T-helper 2 cell treated with Interferon-gamma antibody and Interleukin-4, amounts not matched to agents 100 ng/mL and 5 ng/mL, for 36 hours (primary cell): Measurements from ENCODE around the gene TBC1D22B. TPM values are rescaled to one million over a fixed set of nuclear protein-coding genes. Genes with fewer than 3 reads are reported as not detected.

Source experiments
- total RNA-seq: library from RNA; stranded (reverse); gene quantifications from 2 replicates; pipeline ENCODE4 v1.2.3, GENCODE V29; 2022

The TBC1D22B gene
- total RNA-seq, 1 donor from 2014 or later = 16.5 TPM

Other genes starting within 250 kb of the TBC1D22B start
- gene PIM1, start 87.6 kb upstream of the TBC1D22B start, total RNA-seq = 550 and 551 TPM in 2 replicates
- 2.9 and 3.0 TPM in 2 replicates for gene TMEM217, start 372 bp downstream of the TBC1D22B start, total RNA-seq
- gene RNF8, start 96.2 kb downstream of the TBC1D22B start, total RNA-seq = 22.8 and 26.8 TPM in 2 replicates
- 68.7 and 69.4 TPM in 2 replicates for gene CMTR1, start 175.4 kb downstream of the TBC1D22B start, total RNA-seq
- gene CCDC167, start 242.1 kb downstream of the TBC1D22B start, total RNA-seq = 70.5 and 72.1 TPM in 2 replicates